Loucy (cell line): ENCODE data around the gene FAM53B.

Experiments used
- H2AFZ ChIP-seq: fragments of 200-600 bp; sonication (generic); 2 replicates; pipeline ENCODE4 v1.6.0; 2016; ENCODE audit warnings: antibody characterized with exemption, mild to moderate bottlenecking, low read length, moderate library complexity
- H3F3A ChIP-seq: fragments of 200-600 bp; 2 replicates; pipeline ENCODE4 v1.6.0; 2016; ENCODE audit warnings: antibody characterized with exemption, low read depth, mild to moderate bottlenecking
- H3K27me3 ChIP-seq: fragments of 200-600 bp; sonication (generic); 2 replicates; pipeline ENCODE4 v1.6.1; 2014; ENCODE audit warnings: low read length, mild to moderate bottlenecking; ENCODE audit not compliant: insufficient read depth, poor library complexity, severe bottlenecking
- H3K36me3 ChIP-seq: fragments of 200-600 bp; sonication (generic); 2 replicates; pipeline ENCODE4 v1.6.1; 2016; ENCODE audit warnings: low read length; ENCODE audit not compliant: insufficient read depth
- H3K4me1 ChIP-seq: fragments of 200-600 bp; sonication (generic); 2 replicates; pipeline ENCODE4 v1.5.1; 2014; ENCODE audit warnings: low read length, mild to moderate bottlenecking; ENCODE audit not compliant: insufficient read depth, poor library complexity, severe bottlenecking
- H3K4me2 ChIP-seq: fragments of 200-600 bp; sonication (generic); 2 replicates; pipeline ENCODE4 v1.6.0; 2014; ENCODE audit warnings: antibody characterized with exemption, low read length, low read depth, mild to moderate bottlenecking; ENCODE audit not compliant: poor library complexity, severe bottlenecking
- H3K4me3 ChIP-seq: fragments of 200-600 bp; sonication (generic); 2 replicates; pipeline ENCODE4 v1.5.1; 2014; ENCODE audit warnings: low read length, mild to moderate bottlenecking, mixed read lengths; ENCODE audit not compliant: poor library complexity, severe bottlenecking
- H3K79me2 ChIP-seq: fragments of 200-600 bp; sonication (generic); 2 replicates; pipeline ENCODE4 v1.6.1; 2014; ENCODE audit warnings: low read length; ENCODE audit not compliant: insufficient read depth
- H3K9ac ChIP-seq: fragments of 200-600 bp; sonication (generic); 2 replicates; pipeline ENCODE4 v1.6.0; 2014; ENCODE audit warnings: mild to moderate bottlenecking, low read depth, low read length, moderate library complexity; ENCODE audit not compliant: poor library complexity, severe bottlenecking
- H3K9me2 ChIP-seq: fragments of 200-600 bp; sonication (generic); replicated peaks from 2 replicates; pipeline ENCODE4 v1.6.1; 2016; ENCODE audit warnings: low read depth, low read length, mixed read lengths
- H3K9me3 ChIP-seq: fragments of 200-600 bp; sonication (generic); 2 replicates; pipeline ENCODE4 v1.6.1; 2014; ENCODE audit warnings: mild to moderate bottlenecking, antibody characterized with exemption, low read length, low read depth; ENCODE audit not compliant: insufficient read depth
- H4K20me1 ChIP-seq: fragments of 200-600 bp; sonication (generic); 2 replicates; pipeline ENCODE4 v1.6.0; 2014; ENCODE audit warnings: antibody characterized with exemption, low read length, mild to moderate bottlenecking; ENCODE audit not compliant: insufficient read depth, poor library complexity, severe bottlenecking
- CTCF ChIP-seq: fragments of 200-600 bp; sonication (generic); conservative IDR thresholded peaks from 2 replicates; pipeline ENCODE4 v1.5.1; 2014; ENCODE audit warnings: mild to moderate bottlenecking, antibody characterized with exemption, low read length
- EZH2phosphoT487 ChIP-seq: fragments of 200-600 bp; IDR thresholded peaks from 2 replicates; pipeline ENCODE4 v1.6.1; 2018; ENCODE audit warnings: antibody characterized with exemption, mild to moderate bottlenecking, moderate library complexity, borderline replicate concordance

FAM53B gene

GRCh38 chr10:124701038-124701365 lies 43.2 kb downstream of the FAM53B start:
- Histone ChIP-seq H3F3A (no peaks in the 10 kb centered on the region), H3K27me3 (no peaks in the 10 kb centered on the region), H3K79me2 (peaks cover 39% of the 10 kb centered on the region; the same call in 1 of the 2 replicates), H3K9me2 (no peaks in the 10 kb centered on the region), H3K36me3 (peaks cover 59% of the 10 kb centered on the region; the same call in 1 of the 2 replicates), H3K9me3 (no peaks in the 10 kb centered on the region), H2AFZ (no peak overlapping the region), H4K20me1 (no peaks in the 10 kb centered on the region), H3K4me3 (no peak overlapping the region), H3K4me1 (peaks cover 25% of the 10 kb centered on the region), H3K9ac (no peak overlapping the region), H3K4me2 (no peak overlapping the region)
- TF ChIP-seq EZH2phosphoT487: no peak
- no peak for TF ChIP-seq CTCF

- H3K4me1 ChIP-seq: peaks cover 23% of the 10 kb centered on the region
Measured at GRCh38 chr10:124700293-124701037, 43.7 kb downstream of the FAM53B start.

GRCh38 chr10:124699471-124700292 lies 44.5 kb downstream of the FAM53B start:
- no peak for TF ChIP-seq EZH2phosphoT487
- Histone ChIP-seq H3K4me1 (peaks cover 18% of the 10 kb centered on the region), H3K4me2 (no peak overlapping the region)

More at GRCh38 chr10:124700293-124701037, 43.7 kb downstream of the FAM53B start:
- Histone ChIP-seq H3K9ac (no peak overlapping the region), H3K4me2 (no peak overlapping the region), H3K36me3 (peaks cover 59% of the 10 kb centered on the region; the same call in 1 of the 2 replicates), H3K27me3 (no peaks in the 10 kb centered on the region), H3F3A (no peaks in the 10 kb centered on the region), H2AFZ (no peak overlapping the region), H3K9me2 (no peaks in the 10 kb centered on the region), H3K79me2 (peaks cover 39% of the 10 kb centered on the region; the same call in 1 of the 2 replicates), H3K9me3 (no peaks in the 10 kb centered on the region), H4K20me1 (no peaks in the 10 kb centered on the region), H3K4me3 (no peak overlapping the region)
- TF ChIP-seq EZH2phosphoT487 (no peak), CTCF (no peak)

More at GRCh38 chr10:124699471-124700292, 44.5 kb downstream of the FAM53B start:
- H3K79me2 ChIP-seq: peaks cover 39% of the 10 kb centered on the region; the same call in 1 of the 2 replicates
- H4K20me1 ChIP-seq: no peaks in the 10 kb centered on the region
- no peak overlapping the region for H2AFZ ChIP-seq
- H3K9me3 ChIP-seq: no peaks in the 10 kb centered on the region
- no peaks in the 10 kb centered on the region for H3F3A ChIP-seq
- peaks cover 59% of the 10 kb centered on the region; the same call in 1 of the 2 replicates for H3K36me3 ChIP-seq
- H3K9ac ChIP-seq: no peak overlapping the region
- no peaks in the 10 kb centered on the region for H3K27me3 ChIP-seq
- H3K4me3 ChIP-seq: no peak overlapping the region
- H3K9me2 ChIP-seq: no peaks in the 10 kb centered on the region
